H9 (cell line): ENCODE data around the gene TFR2. TPM values are rescaled to one million over a fixed set of nuclear protein-coding genes. Genes with fewer than 3 reads are reported as not detected.

ENCODE experiments used
- DNase-seq: peaks from one replicate; pipeline ENCODE4 v3.0.0-alpha.2; 2017
- H2AFZ ChIP-seq: one replicate; pipeline ENCODE4 v1.6.1; 2013; ENCODE audit warnings: mild to moderate bottlenecking, low read length, control low read depth, moderate library complexity
- H2AK5ac ChIP-seq: 2 replicates; pipeline ENCODE4 v1.6.1; 2013; ENCODE audit warnings: low read length, control low read depth, mixed read lengths; ENCODE audit not compliant: insufficient read length
- H2BK120ac ChIP-seq: one replicate; pipeline ENCODE4 v1.6.1; 2013; ENCODE audit warnings: low read depth, mild to moderate bottlenecking, low read length, control low read depth, inconsistent platforms; ENCODE audit not compliant: poor library complexity, severe bottlenecking
- H2BK12ac ChIP-seq: 2 replicates; pipeline ENCODE4 v1.6.1; 2013; ENCODE audit warnings: low read length, control low read depth, mixed read lengths, low read depth; ENCODE audit not compliant: insufficient read length
- H2BK15ac ChIP-seq: 2 replicates; pipeline ENCODE4 v1.6.1; 2013; ENCODE audit warnings: low read depth, low read length, control low read depth
- H2BK20ac ChIP-seq: one replicate; pipeline ENCODE4 v1.6.1; 2013; ENCODE audit warnings: low read depth, mild to moderate bottlenecking, low read length, control low read depth, inconsistent platforms; ENCODE audit not compliant: poor library complexity, severe bottlenecking
- H2BK5ac ChIP-seq: 2 replicates; pipeline ENCODE4 v1.6.1; 2013; ENCODE audit warnings: low read length, control low read depth, mixed read lengths; ENCODE audit not compliant: insufficient read length
- H3K14ac ChIP-seq: 2 replicates; pipeline ENCODE4 v1.6.1; 2013; ENCODE audit warnings: low read length, control low read depth; ENCODE audit not compliant: insufficient read depth
- H3K18ac ChIP-seq: 2 replicates; pipeline ENCODE4 v1.6.1; 2013; ENCODE audit warnings: low read depth, mild to moderate bottlenecking, mixed read lengths, low read length, control low read depth; ENCODE audit not compliant: insufficient read length
- H3K23ac ChIP-seq: 2 replicates; pipeline ENCODE4 v1.6.1; 2013; ENCODE audit warnings: low read length, control low read depth, mixed read lengths, low read depth; ENCODE audit not compliant: insufficient read length
- H3K23me2 ChIP-seq: 2 replicates; pipeline ENCODE4 v1.6.1; 2013; ENCODE audit warnings: low read depth, mild to moderate bottlenecking, mixed read lengths, low read length, control low read depth; ENCODE audit not compliant: insufficient read length, poor library complexity, severe bottlenecking
- H3K27ac ChIP-seq: 2 replicates; pipeline ENCODE4 v1.5.1; 2013; ENCODE audit warnings: low read length, control low read depth, mixed read lengths, low read depth; ENCODE audit not compliant: insufficient read length
- H3K27me3 ChIP-seq: 2 replicates; pipeline ENCODE4 v1.6.1; 2013; ENCODE audit warnings: low read length, control low read depth, inconsistent platforms; ENCODE audit not compliant: insufficient read depth
- H3K4ac ChIP-seq: 2 replicates; pipeline ENCODE4 v1.6.1; 2013; ENCODE audit warnings: low read depth, mild to moderate bottlenecking, control low read depth, inconsistent platforms, low read length, moderate library complexity
- H3K4me1 ChIP-seq: 2 replicates; pipeline ENCODE4 v1.6.1; 2013; ENCODE audit warnings: low read length, control low read depth, inconsistent platforms; ENCODE audit not compliant: insufficient read depth
- H3K4me2 ChIP-seq: 2 replicates; pipeline ENCODE4 v1.6.1; 2013; ENCODE audit warnings: low read length, control low read depth, mixed read lengths; ENCODE audit not compliant: insufficient read length, insufficient read depth
- H3K56ac ChIP-seq: 2 replicates; pipeline ENCODE4 v1.6.1; 2013; ENCODE audit warnings: low read depth, mild to moderate bottlenecking, mixed read lengths, low read length, control low read depth; ENCODE audit not compliant: insufficient read length
- H3K79me1 ChIP-seq: 2 replicates; pipeline ENCODE4 v1.6.1; 2013; ENCODE audit warnings: low read depth, mild to moderate bottlenecking, moderate library complexity, low read length, control low read depth, inconsistent platforms; ENCODE audit not compliant: insufficient read depth, poor library complexity, severe bottlenecking
- H3K79me2 ChIP-seq: 2 replicates; pipeline ENCODE4 v1.6.1; 2013; ENCODE audit warnings: low read length, control low read depth, inconsistent platforms; ENCODE audit not compliant: insufficient read depth
- H3K9ac ChIP-seq: 2 replicates; pipeline ENCODE4 v1.6.1; 2013; ENCODE audit warnings: low read length, control low read depth, mixed read lengths; ENCODE audit not compliant: insufficient read length; ENCODE audit errors: extremely low read depth
- H3K9me3 ChIP-seq: one replicate; pipeline ENCODE4 v1.6.1; 2013; ENCODE audit warnings: low read depth, low read length, inconsistent platforms; ENCODE audit not compliant: control insufficient read depth
- H3T11ph ChIP-seq: one replicate; pipeline ENCODE4 v1.6.1; 2013; ENCODE audit warnings: mild to moderate bottlenecking, low read length, control low read depth, inconsistent platforms
- H4K20me1 ChIP-seq: one replicate; pipeline ENCODE4 v1.6.1; 2013; ENCODE audit not compliant: control insufficient read depth, insufficient read length, insufficient read depth
- H4K5ac ChIP-seq: 2 replicates; pipeline ENCODE4 v1.6.1; 2013; ENCODE audit warnings: low read depth, mild to moderate bottlenecking, mixed read lengths, low read length, control low read depth; ENCODE audit not compliant: insufficient read length
- H4K8ac ChIP-seq: replicated peaks from 2 replicates; pipeline ENCODE4 v1.6.1; 2013; ENCODE audit warnings: low read length, control low read depth, mixed read lengths, low read depth; ENCODE audit not compliant: insufficient read length
- H4K91ac ChIP-seq: 2 replicates; pipeline ENCODE4 v1.6.1; 2013; ENCODE audit warnings: low read depth, mild to moderate bottlenecking, moderate library complexity, mixed read lengths, low read length, control low read depth; ENCODE audit not compliant: insufficient read length
- H3K27ac Mint-ChIP-seq, 3 experiments: 2 replicates in 2 of 3; 3 replicates in 1 of 3; pipeline ENCODE4 v1.8.0; 2020 to 2021; ENCODE audit warnings: mixed read lengths in 3 of 3, mild to moderate bottlenecking in 1 of 3, moderate library complexity in 1 of 3
- H3K27me3 Mint-ChIP-seq: 2 replicates; pipeline ENCODE4 v1.8.0; 2021; ENCODE audit warnings: low read depth, mild to moderate bottlenecking, moderate library complexity, mixed read lengths
- H3K36me3 Mint-ChIP-seq, 3 experiments: 2 replicates in 2 of 3; 3 replicates in 1 of 3; pipeline ENCODE4 v1.8.0; 2020 to 2021; ENCODE audit warnings: low read depth in 3 of 3, mixed read lengths in 3 of 3; ENCODE audit not compliant: insufficient read depth in 1 of 3
- H3K4me1 Mint-ChIP-seq, 2 experiments: 2 replicates each; pipeline ENCODE4 v1.8.0; 2020; ENCODE audit warnings: mixed read lengths in 2 of 2
- H3K4me3 Mint-ChIP-seq, 2 experiments: 2 replicates in 1 of 2; 3 replicates in 1 of 2; pipeline ENCODE4 v1.8.0; 2020 to 2021; ENCODE audit warnings: mild to moderate bottlenecking in 2 of 2, mixed read lengths in 2 of 2, moderate library complexity in 1 of 2
- H3K9me3 Mint-ChIP-seq, 2 experiments: 2 replicates in 1 of 2; 3 replicates in 1 of 2; pipeline ENCODE4 v1.8.0; 2020; ENCODE audit warnings: mild to moderate bottlenecking in 2 of 2, mixed read lengths in 2 of 2, moderate library complexity in 1 of 2
- CTCF ChIP-seq: fragments of 200-600 bp; sonication (generic); conservative IDR thresholded peaks from 3 replicates; pipeline ENCODE4 v1.8.0; 2021; ENCODE audit warnings: antibody characterized with exemption, mild to moderate bottlenecking
- WGBS: extraction: QIAGEN DNeasy Blood & Tissue Kit; methylation state at CpG from one replicate; pipeline ENCODE4 v1.1.7; 2013; ENCODE audit warnings: missing lambda C conversion rate, low lambda C conversion rate, mixed read lengths; ENCODE audit not compliant: insufficient read length; ENCODE audit errors: extremely low coverage; 5-methylcytosine and 5-hydroxymethylcytosine counted together
- total RNA-seq: library from RNA; stranded (reverse); gene quantifications from 2 replicates; pipeline ENCODE4 v1.2.1, GENCODE V29; 2021

Gene TFR2
- total RNA-seq, 1 experiment from 2014 or later = 2.3 TPM

GRCh38 chr7:100642534-100642907 is 1.2 kb upstream of the TFR2 start:
- DNase-seq = peak; percentile 70
- no peaks in the 10 kb centered on the region for H3K9me3 Mint-ChIP-seq
- H4K91ac ChIP-seq = no peak overlapping the region

More at GRCh38 chr7:100642534-100642907, 1.2 kb upstream of the TFR2 start:
- Mint-ChIP-seq H3K4me3 (no peak overlapping the region), H3K4me1 (peaks cover 10 to 43% of the 10 kb centered on the region in 2 experiments), H3K36me3 (no peaks in the 10 kb centered on the region), H3K27me3 (peaks cover 14% of the 10 kb centered on the region), H3K27ac (no peak overlapping the region)
- Histone ChIP-seq H3K23ac (no peak overlapping the region), H3K4me2 (no peak overlapping the region), H2BK120ac (no peak overlapping the region), H3K9ac (no peak overlapping the region), H3K4ac (no peak overlapping the region), H3K27ac (no peak overlapping the region), H2BK20ac (no peak overlapping the region), H2AK5ac (no peak overlapping the region), H3K9me3 (no peaks in the 10 kb centered on the region), H3K56ac (no peak overlapping the region), H3K79me2 (no peaks in the 10 kb centered on the region), H4K20me1 (no peaks in the 10 kb centered on the region), H2AFZ (no peak overlapping the region), H4K5ac (no peak overlapping the region), H3K4me1 (no peaks in the 10 kb centered on the region), H2BK15ac (no peak overlapping the region), H3K14ac (no peak overlapping the region), H3K23me2 (no peaks in the 10 kb centered on the region), H3K27me3 (no peaks in the 10 kb centered on the region), H3K18ac (no peak overlapping the region), H2BK12ac (no peak overlapping the region), H3K79me1 (no peaks in the 10 kb centered on the region), H4K8ac (no peak overlapping the region), H2BK5ac (no peak overlapping the region), H3T11ph (no peak overlapping the region)
- no peak for TF ChIP-seq CTCF
- WGBS = no CpG with 5 or more reads among the region's 11 CpGs
